OCI-LY1 (cell line): ENCODE data around the gene CEBPB.

Source experiments
- H2AFZ ChIP-seq: fragments of 200-600 bp; sonication (generic), shearing (Covaris generic); 2 replicates; pipeline ENCODE4 v1.6.0; 2014; ENCODE audit warnings: antibody characterized with exemption, mild to moderate bottlenecking, low read length
- H3F3A ChIP-seq: fragments of 200-600 bp; sonication (generic), shearing (Covaris generic); 2 replicates; pipeline ENCODE4 v1.6.0; 2014; ENCODE audit warnings: mild to moderate bottlenecking, antibody characterized with exemption, low read length, moderate library complexity; ENCODE audit not compliant: insufficient read depth
- H3K27ac ChIP-seq: fragments of 200-600 bp; sonication (generic); 2 replicates; pipeline ENCODE4 v1.5.1; 2014; ENCODE audit warnings: low read length, mixed run types, mild to moderate bottlenecking, low read depth; ENCODE audit not compliant: poor library complexity, severe bottlenecking
- H3K27me3 ChIP-seq: fragments of 200-600 bp; sonication (generic); 2 replicates; pipeline ENCODE4 v1.6.0; 2014; ENCODE audit warnings: antibody characterized with exemption, mild to moderate bottlenecking, low read length, moderate library complexity; ENCODE audit not compliant: insufficient read depth
- H3K36me3 ChIP-seq: fragments of 200-600 bp; sonication (generic); 2 replicates; pipeline ENCODE4 v1.6.1; 2014; ENCODE audit warnings: mild to moderate bottlenecking, antibody characterized with exemption, low read length, moderate library complexity, mixed read lengths; ENCODE audit not compliant: insufficient read depth
- H3K4me1 ChIP-seq: fragments of 200-600 bp; sonication (generic); 2 replicates; pipeline ENCODE4 v1.5.1; 2014; ENCODE audit warnings: mild to moderate bottlenecking, low read length, moderate library complexity; ENCODE audit not compliant: insufficient read depth, severe bottlenecking
- H3K4me2 ChIP-seq: fragments of 200-600 bp; sonication (generic), shearing (Covaris generic); 2 replicates; pipeline ENCODE4 v1.6.1; 2014; ENCODE audit warnings: low read length
- H3K4me3 ChIP-seq: fragments of 200-600 bp; sonication (generic); 2 replicates; pipeline ENCODE4 v1.5.1; 2014; ENCODE audit warnings: low read length, low read depth, mild to moderate bottlenecking, mixed read lengths; ENCODE audit not compliant: poor library complexity, severe bottlenecking
- H3K79me2 ChIP-seq: fragments of 200-600 bp; shearing (Covaris generic); 2 replicates; pipeline ENCODE4 v1.6.1; 2016; ENCODE audit warnings: mixed run types, low read length, mixed read lengths; ENCODE audit not compliant: insufficient read depth
- H3K9ac ChIP-seq: fragments of 200-600 bp; sonication (generic), shearing (Covaris generic); 2 replicates; pipeline ENCODE4 v1.6.1; 2014; ENCODE audit warnings: mild to moderate bottlenecking, low read length, mixed read lengths
- H3K9me2 ChIP-seq: fragments of 200-600 bp; sonication (generic), shearing (Covaris generic); 2 replicates; pipeline ENCODE4 v1.6.1; 2014; ENCODE audit warnings: low read depth, mild to moderate bottlenecking, low read length, mixed read lengths
- H3K9me3 ChIP-seq: fragments of 200-600 bp; shearing (Covaris generic); 2 replicates; pipeline ENCODE4 v1.6.1; 2014; ENCODE audit warnings: low read length, mixed read lengths
- H4K20me1 ChIP-seq: fragments of 200-600 bp; sonication (generic), shearing (Covaris generic); 2 replicates; pipeline ENCODE4 v1.6.0; 2016; ENCODE audit warnings: mild to moderate bottlenecking, low read length; ENCODE audit not compliant: insufficient read depth
- EZH2 ChIP-seq: fragments of 200-600 bp; sonication (generic), shearing (Covaris generic); IDR thresholded peaks from 2 replicates; pipeline ENCODE4 v1.8.0; 2017; ENCODE audit warnings: borderline replicate concordance, mixed run types, mild to moderate bottlenecking, antibody characterized with exemption, low read length, moderate library complexity, mixed read lengths
- TF ChIP-seq, protein P1 (sequence below): fragments of 200-600 bp; sonication (generic), shearing (Covaris generic); IDR thresholded peaks from 2 replicates; pipeline ENCODE4 v1.5.1; 2017; ENCODE audit warnings: mild to moderate bottlenecking, antibody characterized with exemption, low read length, moderate library complexity, mixed read lengths

The CEBPB gene

DNA sequence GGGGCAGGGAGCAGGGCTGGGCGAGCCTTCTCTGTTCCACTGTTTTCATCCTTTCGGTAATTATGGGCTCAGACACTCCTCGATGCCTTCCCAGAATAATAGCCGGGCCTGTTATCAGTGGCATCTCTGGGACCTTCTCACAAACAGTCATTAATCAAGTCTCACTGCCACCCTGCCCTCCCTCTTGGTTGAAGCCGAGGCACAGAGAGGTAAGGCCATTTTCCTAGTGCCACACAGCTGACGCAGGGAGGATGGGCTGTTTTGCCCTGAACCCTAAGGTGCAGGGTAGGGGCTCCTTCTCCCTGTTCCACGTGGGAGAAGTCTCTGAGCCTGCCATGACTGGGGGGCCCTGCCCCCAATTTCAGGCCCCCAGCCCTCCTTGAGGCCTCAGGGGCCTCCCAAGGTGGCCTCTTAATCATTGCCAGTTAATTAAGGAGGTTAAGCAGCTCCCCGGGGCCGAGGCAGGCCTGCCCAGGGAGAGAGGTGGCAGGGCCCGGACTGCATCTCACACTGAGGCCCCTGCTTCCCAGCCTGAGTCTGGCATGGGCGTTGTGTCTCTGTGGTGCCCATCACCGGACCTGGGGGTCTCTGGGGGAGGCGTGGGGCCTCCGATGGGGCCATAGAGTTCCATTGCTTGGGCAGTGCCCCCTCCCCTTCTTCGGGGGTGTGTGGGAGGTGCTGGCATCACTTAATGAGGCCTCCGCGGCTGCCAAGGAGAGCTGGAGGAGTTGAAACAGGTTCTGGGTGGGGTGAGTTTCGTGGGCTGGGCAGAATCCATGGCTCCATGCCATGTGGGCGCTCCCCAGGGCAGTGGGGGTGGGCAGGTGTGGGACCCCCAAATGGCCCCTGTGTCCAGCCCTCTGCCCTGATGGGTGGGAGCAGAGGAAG is 42.9 kb downstream of the CEBPB start:
- Histone ChIP-seq H3K9me2 (no peaks in the 10 kb centered on the region), H3K4me2 (no peak overlapping the region), H4K20me1 (no peaks in the 10 kb centered on the region), H3F3A (no peaks in the 10 kb centered on the region), H3K27me3 (peaks cover 13% of the 10 kb centered on the region), H3K9me3 (no peaks in the 10 kb centered on the region), H3K4me3 (no peak overlapping the region), H3K9ac (no peak overlapping the region), H3K4me1 (no peaks in the 10 kb centered on the region), H3K27ac (no peak overlapping the region), H3K79me2 (no peaks in the 10 kb centered on the region), H2AFZ (no peak overlapping the region), H3K36me3 (no peaks in the 10 kb centered on the region)
- TF ChIP-seq EZH2 = no peak
- TF ChIP-seq, protein P1, sequence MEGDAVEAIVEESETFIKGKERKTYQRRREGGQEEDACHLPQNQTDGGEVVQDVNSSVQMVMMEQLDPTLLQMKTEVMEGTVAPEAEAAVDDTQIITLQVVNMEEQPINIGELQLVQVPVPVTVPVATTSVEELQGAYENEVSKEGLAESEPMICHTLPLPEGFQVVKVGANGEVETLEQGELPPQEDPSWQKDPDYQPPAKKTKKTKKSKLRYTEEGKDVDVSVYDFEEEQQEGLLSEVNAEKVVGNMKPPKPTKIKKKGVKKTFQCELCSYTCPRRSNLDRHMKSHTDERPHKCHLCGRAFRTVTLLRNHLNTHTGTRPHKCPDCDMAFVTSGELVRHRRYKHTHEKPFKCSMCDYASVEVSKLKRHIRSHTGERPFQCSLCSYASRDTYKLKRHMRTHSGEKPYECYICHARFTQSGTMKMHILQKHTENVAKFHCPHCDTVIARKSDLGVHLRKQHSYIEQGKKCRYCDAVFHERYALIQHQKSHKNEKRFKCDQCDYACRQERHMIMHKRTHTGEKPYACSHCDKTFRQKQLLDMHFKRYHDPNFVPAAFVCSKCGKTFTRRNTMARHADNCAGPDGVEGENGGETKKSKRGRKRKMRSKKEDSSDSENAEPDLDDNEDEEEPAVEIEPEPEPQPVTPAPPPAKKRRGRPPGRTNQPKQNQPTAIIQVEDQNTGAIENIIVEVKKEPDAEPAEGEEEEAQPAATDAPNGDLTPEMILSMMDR = no peak

GRCh38 chr20:50234288-50234687 is 43.7 kb downstream of the CEBPB start:
- TF ChIP-seq, protein P1 = no peak
- Histone ChIP-seq H3F3A (no peaks in the 10 kb centered on the region), H3K9ac (no peak overlapping the region), H3K36me3 (no peaks in the 10 kb centered on the region), H3K9me2 (no peaks in the 10 kb centered on the region), H3K9me3 (no peaks in the 10 kb centered on the region), H2AFZ (no peak overlapping the region), H3K4me2 (no peak overlapping the region), H3K27ac (no peak overlapping the region), H3K4me3 (no peak overlapping the region), H3K79me2 (no peaks in the 10 kb centered on the region), H3K4me1 (no peaks in the 10 kb centered on the region), H3K27me3 (peaks cover 11% of the 10 kb centered on the region), H4K20me1 (no peaks in the 10 kb centered on the region)

- Histone ChIP-seq H3K27me3 (peaks cover 10% of the 10 kb centered on the region), H3K9ac (no peak overlapping the region), H3K4me1 (no peaks in the 10 kb centered on the region), H3K9me2 (no peaks in the 10 kb centered on the region), H3K4me2 (no peak overlapping the region), H3K36me3 (no peaks in the 10 kb centered on the region), H3K4me3 (no peak overlapping the region), H4K20me1 (no peaks in the 10 kb centered on the region), H3K9me3 (no peaks in the 10 kb centered on the region), H3K27ac (no peak overlapping the region), H3K79me2 (no peaks in the 10 kb centered on the region), H3F3A (no peaks in the 10 kb centered on the region), H2AFZ (no peak overlapping the region)
- TF ChIP-seq, protein P1 = no peak
- no peak for TF ChIP-seq EZH2
These were observed 46.7 kb downstream of the CEBPB start for GRCh38 chr20:50237349-50237748.
